DMS53 treated with DMSO at 0.1 percent for 48 hours (cell line): ENCODE measurements around the gene IRX2.

ENCODE experiments used
- DNase-seq: peaks from one replicate; lab custom pipeline; 2025; ENCODE audit not compliant: unreplicated experiment; lab: John Stamatoyannopoulos, UW

The IRX2 gene

DNA sequence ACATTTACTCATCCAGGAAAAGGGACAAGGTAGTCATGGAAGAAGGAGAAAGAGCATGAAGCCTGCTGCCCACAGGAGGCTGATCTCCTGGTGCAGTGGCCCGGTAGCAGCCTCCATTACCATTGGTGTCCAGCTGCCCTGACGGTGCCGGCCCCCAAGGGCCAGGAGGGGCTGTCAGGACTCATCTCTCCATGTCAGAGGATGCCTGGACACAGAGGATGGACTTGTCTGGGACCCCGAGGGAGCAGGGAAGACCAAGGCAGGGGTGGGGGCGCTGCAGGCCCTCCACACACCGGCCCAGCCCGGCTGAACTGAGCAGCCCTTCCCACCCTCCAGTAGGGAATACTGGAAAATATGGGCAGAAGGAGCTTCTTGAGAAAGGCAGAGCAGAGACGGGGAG is 52.2 kb downstream of the IRX2 start:
- DNase-seq, result no peak

DNA sequence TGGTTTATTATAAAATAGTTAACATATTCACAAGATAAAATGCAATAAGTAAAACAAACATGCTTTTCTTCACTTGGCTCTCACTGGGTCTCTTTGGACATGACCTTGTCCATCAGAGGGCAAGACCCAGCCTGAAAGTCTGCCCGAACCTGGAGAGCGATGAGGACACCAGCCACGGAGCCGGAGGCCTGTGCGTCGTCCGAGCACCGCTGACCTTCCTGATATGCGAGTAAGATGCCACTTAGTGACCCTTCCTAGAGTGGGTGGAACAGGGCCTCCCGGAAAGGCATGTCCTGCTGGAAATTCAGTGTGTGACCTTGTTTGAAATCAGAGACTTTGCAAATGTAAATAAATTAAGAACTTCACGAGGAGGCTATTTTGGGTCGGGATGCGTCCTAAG is 52.9 kb downstream of the IRX2 start:
- DNase-seq, result no peak

DNA sequence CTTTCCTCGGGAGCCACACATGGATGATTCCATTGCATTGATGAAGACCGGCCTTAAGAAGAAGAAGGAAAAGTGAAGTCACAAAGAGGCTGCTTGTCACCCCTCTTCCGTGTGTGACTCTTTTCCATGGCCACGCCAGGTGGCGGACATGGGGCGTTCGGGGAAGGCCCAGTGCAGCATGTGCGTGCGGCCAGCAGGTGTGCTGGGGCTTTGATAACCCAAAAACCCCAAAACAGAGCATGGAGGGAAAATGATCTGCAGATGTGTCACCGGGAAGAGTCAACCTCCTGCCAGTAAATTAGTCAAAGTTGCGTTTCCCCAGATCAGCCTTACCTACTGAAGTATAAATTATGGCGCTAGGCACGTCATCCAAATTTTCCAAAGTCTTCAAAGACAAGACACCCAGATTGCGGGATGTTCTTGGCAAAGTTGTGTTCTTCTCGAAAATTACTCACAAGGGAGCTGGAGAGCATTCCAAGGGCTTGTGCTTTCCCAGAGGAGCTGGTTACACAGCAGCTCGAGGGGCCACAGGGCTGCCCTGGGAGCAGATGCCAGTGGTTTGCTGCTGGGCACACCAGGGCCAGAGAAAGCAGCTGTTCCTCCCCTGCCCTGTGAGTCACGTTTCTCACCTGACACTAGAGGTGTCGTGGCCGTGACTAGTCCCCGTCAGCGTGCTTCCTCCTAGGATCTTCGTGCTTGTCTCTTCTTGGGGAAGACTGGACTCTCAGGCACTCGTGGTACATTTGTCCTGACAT is 53.9 kb downstream of the IRX2 start:
- DNase-seq, result no peak

DNA sequence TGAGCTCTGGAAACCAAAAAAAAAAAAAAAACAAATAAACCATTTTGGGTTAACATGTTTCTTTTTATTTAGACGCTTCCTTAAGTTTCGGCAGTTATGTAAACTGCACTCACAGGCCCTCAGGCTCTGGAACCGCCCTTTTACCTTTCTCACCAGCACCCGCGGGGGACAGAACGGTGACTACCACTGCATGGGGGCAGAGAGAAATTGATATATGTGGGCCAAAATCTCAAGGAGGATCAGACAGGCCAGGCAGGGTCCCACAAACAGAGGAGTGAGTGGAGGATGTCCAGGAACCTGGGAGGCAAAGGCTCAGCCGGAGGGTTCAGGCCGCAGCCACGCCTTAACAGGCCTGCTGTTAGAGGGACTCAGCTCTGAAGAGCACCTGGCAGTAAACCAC is 54.4 kb downstream of the IRX2 start:
- no peak for DNase-seq
